GM23338 (cell line): Measurements from ENCODE around the gene PKHD1.

Experiments used
- CREB1 ChIP-seq: fragments of 250-450 bp; sonication (Bioruptor Pico); IDR thresholded peaks from 2 replicates; pipeline ENCODE4 v1.5.0; 2020; ENCODE audit warnings: low read depth, mild to moderate bottlenecking, moderate library complexity
- EZH2 ChIP-seq: fragments of 200-600 bp; sonication (generic); IDR thresholded peaks from one replicate; pipeline ENCODE4 v1.8.0; 2017; ENCODE audit warnings: antibody characterized with exemption, mild to moderate bottlenecking, low read depth; ENCODE audit not compliant: unreplicated experiment
- EZH2phosphoT487 ChIP-seq: fragments of 200-600 bp; sonication (generic); IDR thresholded peaks from one replicate; pipeline ENCODE4 v1.8.1; 2018; ENCODE audit warnings: antibody characterized with exemption; ENCODE audit not compliant: unreplicated experiment
- JUNB ChIP-seq: IDR thresholded peaks from one replicate; pipeline ENCODE4 v1.6.1; 2016; ENCODE audit warnings: antibody characterized with exemption; ENCODE audit not compliant: unreplicated experiment
- NANOG ChIP-seq: IDR thresholded peaks from 2 replicates; pipeline ENCODE4 v1.6.1; 2016; ENCODE audit warnings: antibody characterized with exemption, borderline replicate concordance
- POLR2AphosphoS5 ChIP-seq: IDR thresholded peaks from 2 replicates; pipeline ENCODE4 v1.6.1; 2016; ENCODE audit warnings: antibody characterized with exemption, low read depth
- ZNF114 ChIP-seq: fragments of 250-450 bp; sonication (Bioruptor Pico); IDR thresholded peaks from 2 replicates; pipeline ENCODE4 v1.5.0; 2020; ENCODE audit warnings: mild to moderate bottlenecking, moderate library complexity
- TF ChIP-seq, protein P1 (sequence below), 2 experiments: fragments of 200-600 bp in 1 of 2; sonication (generic) in 1 of 2; conservative IDR thresholded peaks; 2 replicates each; pipeline versions ENCODE4 v1.5.1 to v1.6.1; 2016 to 2017; ENCODE audit warnings: antibody characterized with exemption in 2 of 2, low read depth in 2 of 2, mild to moderate bottlenecking in 2 of 2, moderate library complexity in 1 of 2
- TF ChIP-seq, protein P2 (sequence below): IDR thresholded peaks from 2 replicates; pipeline ENCODE4 v1.6.1; 2016; ENCODE audit warnings: antibody characterized with exemption
- TF ChIP-seq, protein P3 (sequence below): IDR thresholded peaks from one replicate; pipeline ENCODE4 v1.6.1; 2018; ENCODE audit warnings: antibody characterized with exemption; ENCODE audit not compliant: unreplicated experiment

DNA sequence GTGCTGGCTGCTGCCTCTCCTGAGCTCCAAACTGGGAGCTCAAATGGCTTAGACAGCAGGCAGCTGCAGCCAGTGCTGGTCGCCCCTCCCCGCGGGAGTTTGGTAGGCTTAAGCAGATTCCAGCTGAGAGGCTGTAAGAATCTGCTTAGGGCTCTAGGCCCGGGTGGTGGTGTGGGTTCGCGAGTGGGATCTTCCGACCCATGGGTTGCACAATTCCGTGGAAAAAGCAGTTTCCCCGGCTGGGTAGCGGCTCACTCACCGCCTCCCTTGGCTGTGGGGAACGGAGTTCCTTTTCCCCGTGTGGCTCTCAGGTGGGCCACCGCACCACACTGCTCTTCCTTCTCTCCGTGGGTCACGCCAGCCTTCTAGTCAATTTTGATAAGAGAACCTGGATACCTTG is 232.5 kb downstream of the PKHD1 start:
- TF ChIP-seq POLR2AphosphoS5 (no peak), CREB1 (no peak), NANOG (no peak), EZH2 (no peak), EZH2phosphoT487 (no peak), JUNB (no peak), ZNF114 (no peak)
- TF ChIP-seq, protein P1, sequence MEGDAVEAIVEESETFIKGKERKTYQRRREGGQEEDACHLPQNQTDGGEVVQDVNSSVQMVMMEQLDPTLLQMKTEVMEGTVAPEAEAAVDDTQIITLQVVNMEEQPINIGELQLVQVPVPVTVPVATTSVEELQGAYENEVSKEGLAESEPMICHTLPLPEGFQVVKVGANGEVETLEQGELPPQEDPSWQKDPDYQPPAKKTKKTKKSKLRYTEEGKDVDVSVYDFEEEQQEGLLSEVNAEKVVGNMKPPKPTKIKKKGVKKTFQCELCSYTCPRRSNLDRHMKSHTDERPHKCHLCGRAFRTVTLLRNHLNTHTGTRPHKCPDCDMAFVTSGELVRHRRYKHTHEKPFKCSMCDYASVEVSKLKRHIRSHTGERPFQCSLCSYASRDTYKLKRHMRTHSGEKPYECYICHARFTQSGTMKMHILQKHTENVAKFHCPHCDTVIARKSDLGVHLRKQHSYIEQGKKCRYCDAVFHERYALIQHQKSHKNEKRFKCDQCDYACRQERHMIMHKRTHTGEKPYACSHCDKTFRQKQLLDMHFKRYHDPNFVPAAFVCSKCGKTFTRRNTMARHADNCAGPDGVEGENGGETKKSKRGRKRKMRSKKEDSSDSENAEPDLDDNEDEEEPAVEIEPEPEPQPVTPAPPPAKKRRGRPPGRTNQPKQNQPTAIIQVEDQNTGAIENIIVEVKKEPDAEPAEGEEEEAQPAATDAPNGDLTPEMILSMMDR (conservative IDR thresholded peaks at IDR 0.05; ENCODE audit: low read depth in 2 of 2): no peak
- TF ChIP-seq, protein P2, sequence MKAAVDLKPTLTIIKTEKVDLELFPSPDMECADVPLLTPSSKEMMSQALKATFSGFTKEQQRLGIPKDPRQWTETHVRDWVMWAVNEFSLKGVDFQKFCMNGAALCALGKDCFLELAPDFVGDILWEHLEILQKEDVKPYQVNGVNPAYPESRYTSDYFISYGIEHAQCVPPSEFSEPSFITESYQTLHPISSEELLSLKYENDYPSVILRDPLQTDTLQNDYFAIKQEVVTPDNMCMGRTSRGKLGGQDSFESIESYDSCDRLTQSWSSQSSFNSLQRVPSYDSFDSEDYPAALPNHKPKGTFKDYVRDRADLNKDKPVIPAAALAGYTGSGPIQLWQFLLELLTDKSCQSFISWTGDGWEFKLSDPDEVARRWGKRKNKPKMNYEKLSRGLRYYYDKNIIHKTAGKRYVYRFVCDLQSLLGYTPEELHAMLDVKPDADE: no peak
- TF ChIP-seq, protein P3, sequence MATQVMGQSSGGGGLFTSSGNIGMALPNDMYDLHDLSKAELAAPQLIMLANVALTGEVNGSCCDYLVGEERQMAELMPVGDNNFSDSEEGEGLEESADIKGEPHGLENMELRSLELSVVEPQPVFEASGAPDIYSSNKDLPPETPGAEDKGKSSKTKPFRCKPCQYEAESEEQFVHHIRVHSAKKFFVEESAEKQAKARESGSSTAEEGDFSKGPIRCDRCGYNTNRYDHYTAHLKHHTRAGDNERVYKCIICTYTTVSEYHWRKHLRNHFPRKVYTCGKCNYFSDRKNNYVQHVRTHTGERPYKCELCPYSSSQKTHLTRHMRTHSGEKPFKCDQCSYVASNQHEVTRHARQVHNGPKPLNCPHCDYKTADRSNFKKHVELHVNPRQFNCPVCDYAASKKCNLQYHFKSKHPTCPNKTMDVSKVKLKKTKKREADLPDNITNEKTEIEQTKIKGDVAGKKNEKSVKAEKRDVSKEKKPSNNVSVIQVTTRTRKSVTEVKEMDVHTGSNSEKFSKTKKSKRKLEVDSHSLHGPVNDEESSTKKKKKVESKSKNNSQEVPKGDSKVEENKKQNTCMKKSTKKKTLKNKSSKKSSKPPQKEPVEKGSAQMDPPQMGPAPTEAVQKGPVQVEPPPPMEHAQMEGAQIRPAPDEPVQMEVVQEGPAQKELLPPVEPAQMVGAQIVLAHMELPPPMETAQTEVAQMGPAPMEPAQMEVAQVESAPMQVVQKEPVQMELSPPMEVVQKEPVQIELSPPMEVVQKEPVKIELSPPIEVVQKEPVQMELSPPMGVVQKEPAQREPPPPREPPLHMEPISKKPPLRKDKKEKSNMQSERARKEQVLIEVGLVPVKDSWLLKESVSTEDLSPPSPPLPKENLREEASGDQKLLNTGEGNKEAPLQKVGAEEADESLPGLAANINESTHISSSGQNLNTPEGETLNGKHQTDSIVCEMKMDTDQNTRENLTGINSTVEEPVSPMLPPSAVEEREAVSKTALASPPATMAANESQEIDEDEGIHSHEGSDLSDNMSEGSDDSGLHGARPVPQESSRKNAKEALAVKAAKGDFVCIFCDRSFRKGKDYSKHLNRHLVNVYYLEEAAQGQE: no peak
